ENCODE measurements around the gene LATS2. TPM values are rescaled to one million over a fixed set of nuclear protein-coding genes. Genes with fewer than 3 reads are reported as not detected.

The LATS2 gene
- total RNA-seq, 3 donors from 2014 or later (not counting 1 experiment from before 2014, with no cell fraction given): 28.8 to 34.8 (median 29.0) TPM

DNA sequence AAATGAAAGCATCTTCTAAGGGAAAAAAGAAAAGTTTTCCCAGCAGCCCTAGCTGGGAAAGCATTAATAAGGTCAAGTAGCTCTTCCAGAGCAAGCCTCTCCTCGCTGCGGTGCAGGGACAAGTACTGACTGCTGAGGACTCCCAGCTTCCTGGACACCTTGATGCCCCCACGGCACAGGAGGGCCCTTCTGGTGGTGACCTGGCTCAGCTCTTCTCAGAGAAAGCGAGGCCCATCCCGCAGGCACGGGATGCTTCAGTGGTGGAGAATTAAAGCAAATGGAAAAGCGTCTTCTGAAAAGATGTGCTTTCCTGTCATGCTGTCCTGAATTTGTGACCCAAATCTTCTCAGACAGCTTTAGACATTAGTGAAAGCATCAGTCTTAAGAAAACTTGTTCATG is 38.8 kb upstream of the LATS2 start:
- no peak overlapping the region for H3K27ac Mint-ChIP-seq
- TF ChIP-seq, protein P1, sequence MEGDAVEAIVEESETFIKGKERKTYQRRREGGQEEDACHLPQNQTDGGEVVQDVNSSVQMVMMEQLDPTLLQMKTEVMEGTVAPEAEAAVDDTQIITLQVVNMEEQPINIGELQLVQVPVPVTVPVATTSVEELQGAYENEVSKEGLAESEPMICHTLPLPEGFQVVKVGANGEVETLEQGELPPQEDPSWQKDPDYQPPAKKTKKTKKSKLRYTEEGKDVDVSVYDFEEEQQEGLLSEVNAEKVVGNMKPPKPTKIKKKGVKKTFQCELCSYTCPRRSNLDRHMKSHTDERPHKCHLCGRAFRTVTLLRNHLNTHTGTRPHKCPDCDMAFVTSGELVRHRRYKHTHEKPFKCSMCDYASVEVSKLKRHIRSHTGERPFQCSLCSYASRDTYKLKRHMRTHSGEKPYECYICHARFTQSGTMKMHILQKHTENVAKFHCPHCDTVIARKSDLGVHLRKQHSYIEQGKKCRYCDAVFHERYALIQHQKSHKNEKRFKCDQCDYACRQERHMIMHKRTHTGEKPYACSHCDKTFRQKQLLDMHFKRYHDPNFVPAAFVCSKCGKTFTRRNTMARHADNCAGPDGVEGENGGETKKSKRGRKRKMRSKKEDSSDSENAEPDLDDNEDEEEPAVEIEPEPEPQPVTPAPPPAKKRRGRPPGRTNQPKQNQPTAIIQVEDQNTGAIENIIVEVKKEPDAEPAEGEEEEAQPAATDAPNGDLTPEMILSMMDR (IDR thresholded peaks at IDR 0.05): no peak
- intact Hi-C loops (cut with micrococcal nuclease): no loop called here
- H3K9me3 Mint-ChIP-seq: no peaks in the 10 kb centered on the region
- DNase-seq: no peak
- H3K36me3 ChIP-seq (ENCODE audit: control insufficient read depth, insufficient read depth, low read length): no peaks in the 10 kb centered on the region
- no peaks in the 10 kb centered on the region for H3K4me1 Mint-ChIP-seq
- peaks cover 0 to 3% of the 10 kb centered on the region in 2 donors for H3K27me3 Mint-ChIP-seq (ENCODE audit: low read depth in 2 of 2)
- no peak overlapping the region for H3K27ac ChIP-seq (ENCODE audit: low read length)
- H3K4me3 ChIP-seq (ENCODE audit: low read length): no peak overlapping the region
- H3K4me3 Mint-ChIP-seq: no peak overlapping the region
- H3K9me3 ChIP-seq (ENCODE audit: control insufficient read depth, insufficient read depth, low read length): no peaks in the 10 kb centered on the region
- H3K36me3 Mint-ChIP-seq: no peaks in the 10 kb centered on the region
- H3K4me1 ChIP-seq (ENCODE audit: control insufficient read depth, insufficient read depth, low read length): no peaks in the 10 kb centered on the region
- no peak for ATAC-seq
- no peaks in the 10 kb centered on the region for H3K27me3 ChIP-seq (ENCODE audit: control insufficient read depth, insufficient read depth, low read length)
- WGBS (ENCODE audit: insufficient coverage): 92% methylated on average over 7 of the region's 7 CpGs

DNA sequence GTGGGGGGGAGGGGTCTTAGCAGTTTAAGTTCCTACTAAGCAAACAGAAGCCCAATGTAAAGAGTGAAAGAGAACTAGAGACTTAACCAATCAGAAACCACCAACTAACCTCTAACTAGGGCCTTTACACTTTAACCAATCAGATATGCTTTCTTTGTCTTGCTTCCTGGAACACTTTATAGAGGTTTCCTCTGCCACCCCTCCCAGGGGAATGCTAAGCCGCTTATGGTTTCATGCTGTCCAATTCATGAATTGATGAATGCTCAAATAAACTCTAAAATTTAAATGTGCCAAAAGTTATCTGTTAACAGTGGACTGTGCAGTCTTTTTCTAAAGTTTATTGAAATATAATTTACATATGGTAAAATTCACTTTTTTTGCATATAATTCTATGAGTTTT is 33.9 kb upstream of the LATS2 start:
- intact Hi-C loops (cut with micrococcal nuclease): no loop called here
- WGBS (ENCODE audit: insufficient coverage): 86% methylated on average over 1 of the region's 1 CpG
- no peaks in the 10 kb centered on the region for H3K4me1 Mint-ChIP-seq

GRCh38 chr13:21089830-21090229 is 28.4 kb upstream of the LATS2 start:
- Mint-ChIP-seq H3K27ac (no peak overlapping the region), H3K36me3 (no peaks in the 10 kb centered on the region), H3K4me3 (no peak overlapping the region), H3K4me1 (no peaks in the 10 kb centered on the region), H3K27me3 (ENCODE audit: low read depth in 2 of 2) (peaks cover 13 to 14% of the 10 kb centered on the region in 2 donors), H3K9me3 (no peaks in the 10 kb centered on the region)
- ATAC-seq (no peak), DNase-seq (no peak)
- Histone ChIP-seq H3K36me3 (ENCODE audit: control insufficient read depth, insufficient read depth, low read length) (no peaks in the 10 kb centered on the region), H3K27ac (ENCODE audit: low read length) (no peak overlapping the region), H3K4me1 (ENCODE audit: control insufficient read depth, insufficient read depth, low read length) (no peaks in the 10 kb centered on the region), H3K9me3 (ENCODE audit: control insufficient read depth, insufficient read depth, low read length) (no peaks in the 10 kb centered on the region), H3K27me3 (ENCODE audit: control insufficient read depth, insufficient read depth, low read length) (no peaks in the 10 kb centered on the region), H3K4me3 (ENCODE audit: low read length) (no peak overlapping the region)
- WGBS (ENCODE audit: insufficient coverage): 85% methylated on average over 3 of the region's 3 CpGs
- intact Hi-C loops (cut with micrococcal nuclease): no loop called here
- TF ChIP-seq, protein P1 (IDR thresholded peaks at IDR 0.05): no peak

More for the DNA sequence above, 33.9 kb upstream of the LATS2 start:
- Histone ChIP-seq H3K4me3 (ENCODE audit: low read length) (no peak overlapping the region), H3K27ac (ENCODE audit: low read length) (no peak overlapping the region), H3K9me3 (ENCODE audit: control insufficient read depth, insufficient read depth, low read length) (no peaks in the 10 kb centered on the region), H3K27me3 (ENCODE audit: control insufficient read depth, insufficient read depth, low read length) (no peaks in the 10 kb centered on the region), H3K36me3 (ENCODE audit: control insufficient read depth, insufficient read depth, low read length) (no peaks in the 10 kb centered on the region), H3K4me1 (ENCODE audit: control insufficient read depth, insufficient read depth, low read length) (no peaks in the 10 kb centered on the region)
- no peak overlapping the region for H3K27ac Mint-ChIP-seq
- ATAC-seq (no peak), DNase-seq (no peak)
- H3K4me3 Mint-ChIP-seq: no peak overlapping the region
- H3K27me3 Mint-ChIP-seq (ENCODE audit: low read depth in 2 of 2): peaks cover 0 to 8% of the 10 kb centered on the region in 2 donors
- H3K36me3 Mint-ChIP-seq: no peaks in the 10 kb centered on the region
- TF ChIP-seq, protein P1 (IDR thresholded peaks at IDR 0.05): no peak
- no peaks in the 10 kb centered on the region for H3K9me3 Mint-ChIP-seq

DNA sequence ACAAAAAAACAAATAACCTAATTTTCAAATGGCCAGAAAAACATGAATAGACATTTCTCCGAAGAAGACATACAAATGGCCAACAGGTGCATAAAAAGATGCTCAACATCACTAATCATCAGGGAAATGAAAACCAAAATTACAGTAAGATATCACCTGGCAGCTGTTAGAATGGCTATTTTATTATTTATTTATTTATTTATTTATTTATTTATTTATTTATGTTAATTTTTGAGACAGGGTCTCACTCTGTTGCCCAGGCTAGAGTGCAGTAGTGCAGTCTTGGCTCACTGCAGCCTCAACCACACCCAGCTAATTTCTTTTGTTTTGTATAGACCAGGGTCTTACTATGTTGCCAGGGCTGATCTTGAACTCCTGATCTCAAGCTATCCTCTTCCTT is 27.1 kb upstream of the LATS2 start:
- Histone ChIP-seq H3K4me1 (ENCODE audit: control insufficient read depth, insufficient read depth, low read length) (no peaks in the 10 kb centered on the region), H3K27ac (ENCODE audit: low read length) (no peak overlapping the region), H3K36me3 (ENCODE audit: control insufficient read depth, insufficient read depth, low read length) (no peaks in the 10 kb centered on the region), H3K27me3 (ENCODE audit: control insufficient read depth, insufficient read depth, low read length) (no peaks in the 10 kb centered on the region), H3K4me3 (ENCODE audit: low read length) (no peak overlapping the region), H3K9me3 (ENCODE audit: control insufficient read depth, insufficient read depth, low read length) (no peaks in the 10 kb centered on the region)
- 67% methylated on average over 1 of the region's 1 CpG for WGBS (ENCODE audit: insufficient coverage)
- DNase-seq: no peak
- ATAC-seq: no peak
- Mint-ChIP-seq H3K4me1 (no peaks in the 10 kb centered on the region), H3K27me3 (ENCODE audit: low read depth in 2 of 2) (peaks cover 13 to 14% of the 10 kb centered on the region in 2 donors), H3K4me3 (no peak overlapping the region), H3K9me3 (no peaks in the 10 kb centered on the region), H3K36me3 (no peaks in the 10 kb centered on the region), H3K27ac (no peak overlapping the region)
- TF ChIP-seq, protein P1 (IDR thresholded peaks at IDR 0.05): no peak
- intact Hi-C loops (cut with micrococcal nuclease): no loop called here
